Heart left ventricle (tissue), 13 donors: Measurements from ENCODE around the gene UBE2H.

Experiments used
- CTCF ChIP-seq, 12 donors: fragments of 200-600 bp; sonication (generic) in 4 of 12; IDR thresholded peaks; one replicate each; pipeline versions ENCODE4 v1.5.0 to v1.8.0; 2018 to 2022; ENCODE audit warnings: antibody characterized with exemption in 12 of 12, mild to moderate bottlenecking in 5 of 12
- POLR2A ChIP-seq, 2 donors: fragments of 450-650 bp; IDR thresholded peaks; one replicate each; pipeline ENCODE4 v1.6.1; 2017; ENCODE audit warnings: antibody characterized with exemption in 2 of 2, mild to moderate bottlenecking in 2 of 2, moderate library complexity in 2 of 2
- donor health status: ischemic (EF 13 %, LVEDD 7.1; RV severe dilation, severe dysfunction).
- donor health status: DM: no; HTN: yes; CAD: no.
- donor health status: DM: no; HTN: no; CAD: no.
- donor health status: ischemic (EF 25% LVEDD 6.9; RV normal size, moderate dysfunction).
- donor health status: ischemic (EF 25% LVEDD 5.7; RV mildly dilated, moderate dysfunction).
- donor health status: ischemic (EF 35%, LVEDD 5.7; RV mildly dilated, moderate dysfunction).
- donor health status: nonischemic (EF 11% LVEDD 7.7; RV severe dilation, severe dysfunction).
- donor health status: DM: yes; HTN: yes; CAD: no.
- donor health status: PGD.
- donor health status: ischemic (EF 29% LVEDD 5.4; RV normal size, mild dysfunction).
- donor health status: nonischemic (EF 23%, LVEDD 6.1; RV moderate dilation, normal function).

- TF ChIP-seq POLR2A (IDR thresholded peaks at IDR 0.05) (no peak), CTCF (IDR thresholded peaks at IDR 0.05) (no peak)
Measured at GRCh38 chr7:129855234-129855673, 97.5 kb downstream of the UBE2H start.
